ENCODE data around the gene EPHA5.

DNA sequence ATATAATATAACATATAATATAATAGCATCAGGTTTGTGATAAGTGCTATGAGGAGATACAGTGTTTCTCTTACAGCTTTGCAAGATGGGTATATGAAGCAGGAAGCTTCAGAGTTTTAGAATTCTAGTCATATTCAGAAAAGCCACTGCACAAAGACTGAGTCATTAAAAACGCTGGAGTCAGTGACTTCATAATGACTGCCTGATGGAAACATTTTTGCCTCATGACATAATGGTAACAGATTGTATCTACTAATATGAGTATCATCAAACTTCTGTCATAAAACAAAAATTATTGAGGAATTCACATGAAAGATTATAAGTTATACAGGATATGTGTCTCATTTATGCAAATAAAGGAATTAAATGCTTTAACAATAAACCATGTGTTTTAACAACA is 46.8 kb downstream of the EPHA5 start:
- TF ChIP-seq, protein P1, sequence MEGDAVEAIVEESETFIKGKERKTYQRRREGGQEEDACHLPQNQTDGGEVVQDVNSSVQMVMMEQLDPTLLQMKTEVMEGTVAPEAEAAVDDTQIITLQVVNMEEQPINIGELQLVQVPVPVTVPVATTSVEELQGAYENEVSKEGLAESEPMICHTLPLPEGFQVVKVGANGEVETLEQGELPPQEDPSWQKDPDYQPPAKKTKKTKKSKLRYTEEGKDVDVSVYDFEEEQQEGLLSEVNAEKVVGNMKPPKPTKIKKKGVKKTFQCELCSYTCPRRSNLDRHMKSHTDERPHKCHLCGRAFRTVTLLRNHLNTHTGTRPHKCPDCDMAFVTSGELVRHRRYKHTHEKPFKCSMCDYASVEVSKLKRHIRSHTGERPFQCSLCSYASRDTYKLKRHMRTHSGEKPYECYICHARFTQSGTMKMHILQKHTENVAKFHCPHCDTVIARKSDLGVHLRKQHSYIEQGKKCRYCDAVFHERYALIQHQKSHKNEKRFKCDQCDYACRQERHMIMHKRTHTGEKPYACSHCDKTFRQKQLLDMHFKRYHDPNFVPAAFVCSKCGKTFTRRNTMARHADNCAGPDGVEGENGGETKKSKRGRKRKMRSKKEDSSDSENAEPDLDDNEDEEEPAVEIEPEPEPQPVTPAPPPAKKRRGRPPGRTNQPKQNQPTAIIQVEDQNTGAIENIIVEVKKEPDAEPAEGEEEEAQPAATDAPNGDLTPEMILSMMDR (IDR thresholded peaks at IDR 0.05) = no peak
- TF ChIP-seq POLR2A (IDR thresholded peaks at IDR 0.05) = no peak
